PC-9 (cell line): ENCODE results near the gene UNC5C. TPM values are rescaled to one million over a fixed set of nuclear protein-coding genes. Genes with fewer than 3 reads are reported as not detected.

ENCODE experiments used
- BruUV-seq: library from RNA; stranded (reverse); fragments of 400-500 nt; replicated peaks from 2 replicates; lab custom pipeline; 2021; lab: Mats Ljungman, UMichigan
- CTCF ChIA-PET: fragments of 300-600 bp; sonication (Branson Sonifier 250); formaldehyde crosslinking; loops from one replicate; lab custom pipeline; 2022; ENCODE audit warnings: antibody characterized with exemption; lab: Charles Lee
- POLR2A ChIA-PET: fragments of 300-600 bp; sonication (Branson Sonifier 250); formaldehyde crosslinking; loops from one replicate; lab custom pipeline; 2022; ENCODE audit warnings: antibody characterized with exemption; ENCODE audit not compliant: unreplicated experiment; lab: Charles Lee
- DNase-seq, 2 experiments: peaks; one replicate each; pipeline versions ENCODE4 v3.0.0 to v3.0.0-alpha.2; 2015 to 2022; ENCODE audit warnings: mixed read lengths in 1 of 2
- H2AFZ ChIP-seq: fragments of 200-600 bp; sonication (generic); 2 replicates; pipeline ENCODE4 v1.8.1; 2017; ENCODE audit warnings: antibody characterized with exemption
- H3F3A ChIP-seq: fragments of 200-600 bp; sonication (generic); 2 replicates; pipeline ENCODE4 v1.8.1; 2017; ENCODE audit warnings: antibody characterized with exemption, mild to moderate bottlenecking, low read depth; ENCODE audit not compliant: insufficient read depth
- H3K27ac ChIP-seq: fragments of 200-600 bp; sonication (generic); 2 replicates; pipeline ENCODE4 v1.6.1; 2016; ENCODE audit warnings: mixed run types
- H3K27me3 ChIP-seq: fragments of 200-600 bp; sonication (generic); 2 replicates; pipeline ENCODE4 v1.6.1; 2016; ENCODE audit warnings: low read depth, mixed run types; ENCODE audit not compliant: insufficient read depth
- H3K36me3 ChIP-seq: fragments of 200-600 bp; sonication (generic); 2 replicates; pipeline ENCODE4 v1.6.1; 2016; ENCODE audit warnings: low read depth, mixed run types
- H3K4me1 ChIP-seq: fragments of 200-600 bp; sonication (generic); replicated peaks from 2 replicates; pipeline ENCODE4 v1.6.1; 2016; ENCODE audit warnings: mixed run types; ENCODE audit not compliant: insufficient read depth
- H3K4me2 ChIP-seq: fragments of 200-600 bp; sonication (generic); 2 replicates; pipeline ENCODE4 v1.6.1; 2017; ENCODE audit warnings: mixed run types
- H3K4me3 ChIP-seq: fragments of 200-600 bp; sonication (generic); 2 replicates; pipeline ENCODE4 v1.6.1; 2016; ENCODE audit warnings: mixed run types
- H3K79me2 ChIP-seq: fragments of 200-600 bp; sonication (generic); 2 replicates; pipeline ENCODE4 v1.6.1; 2017; ENCODE audit warnings: low read depth, mixed run types
- H3K9me2 ChIP-seq: fragments of 200-600 bp; sonication (generic); 2 replicates; pipeline ENCODE4 v1.8.1; 2017; ENCODE audit warnings: mild to moderate bottlenecking; ENCODE audit not compliant: insufficient read depth
- H3K9me3 ChIP-seq: fragments of 200-600 bp; sonication (generic); 2 replicates; pipeline ENCODE4 v1.8.1; 2016; ENCODE audit warnings: low read depth; ENCODE audit not compliant: insufficient read depth
- H4K20me1 ChIP-seq: fragments of 200-600 bp; sonication (generic); 2 replicates; pipeline ENCODE4 v1.8.1; 2017; ENCODE audit not compliant: insufficient read depth
- EZH2 ChIP-seq: fragments of 200-600 bp; sonication (generic); IDR thresholded peaks from 2 replicates; pipeline ENCODE4 v1.8.0; 2017; ENCODE audit warnings: antibody characterized with exemption, low read depth
- intact Hi-C: fragments of 100-400 bp; cut with micrococcal nuclease; formaldehyde crosslinking; loops from one replicate; pipeline ENCODE4 v1.10.0; 2022; ENCODE audit not compliant: unreplicated experiment
- total RNA-seq: library from RNA; stranded (reverse); gene quantifications from 2 replicates; pipeline ENCODE4 v1.2.3, GENCODE V29; 2021
- TF ChIP-seq, protein P1 (sequence below): fragments of 200-600 bp; sonication (generic); conservative IDR thresholded peaks from 2 replicates; pipeline ENCODE4 v1.6.1; 2017; ENCODE audit warnings: mixed run types, antibody characterized with exemption, mild to moderate bottlenecking, moderate library complexity

Gene UNC5C
- total RNA-seq, 1 experiment from 2014 or later = not detected

DNA sequence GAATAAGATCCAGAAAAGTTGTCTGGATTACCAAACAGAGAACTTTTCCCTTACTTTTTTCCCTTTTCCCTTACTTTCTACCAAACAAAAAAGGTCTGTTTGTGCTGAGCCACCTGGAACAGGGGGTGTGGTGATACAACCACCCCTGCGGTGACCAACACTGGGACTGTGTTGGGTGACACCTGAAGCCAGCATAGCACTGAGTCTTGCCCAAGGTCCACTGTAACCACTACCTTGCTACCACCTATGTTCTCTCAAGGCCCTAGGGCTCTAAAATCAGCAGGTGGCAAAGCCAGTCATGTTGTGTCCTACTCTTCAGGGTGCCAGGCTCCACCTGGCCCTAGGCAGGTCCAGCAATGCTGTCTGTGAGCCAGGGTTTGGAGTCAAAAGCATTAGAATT, 22.8 kb upstream of the UNC5C start:
- BruUV-seq = no TSS peak
- no peaks in the 10 kb centered on the region for H3F3A ChIP-seq
- H3K9me2 ChIP-seq = no peaks in the 10 kb centered on the region
- intact Hi-C loops = no loop called here
- no peaks in the 10 kb centered on the region for H3K79me2 ChIP-seq
- no peak for DNase-seq
- no peak for TF ChIP-seq EZH2
- TF ChIP-seq, protein P1, sequence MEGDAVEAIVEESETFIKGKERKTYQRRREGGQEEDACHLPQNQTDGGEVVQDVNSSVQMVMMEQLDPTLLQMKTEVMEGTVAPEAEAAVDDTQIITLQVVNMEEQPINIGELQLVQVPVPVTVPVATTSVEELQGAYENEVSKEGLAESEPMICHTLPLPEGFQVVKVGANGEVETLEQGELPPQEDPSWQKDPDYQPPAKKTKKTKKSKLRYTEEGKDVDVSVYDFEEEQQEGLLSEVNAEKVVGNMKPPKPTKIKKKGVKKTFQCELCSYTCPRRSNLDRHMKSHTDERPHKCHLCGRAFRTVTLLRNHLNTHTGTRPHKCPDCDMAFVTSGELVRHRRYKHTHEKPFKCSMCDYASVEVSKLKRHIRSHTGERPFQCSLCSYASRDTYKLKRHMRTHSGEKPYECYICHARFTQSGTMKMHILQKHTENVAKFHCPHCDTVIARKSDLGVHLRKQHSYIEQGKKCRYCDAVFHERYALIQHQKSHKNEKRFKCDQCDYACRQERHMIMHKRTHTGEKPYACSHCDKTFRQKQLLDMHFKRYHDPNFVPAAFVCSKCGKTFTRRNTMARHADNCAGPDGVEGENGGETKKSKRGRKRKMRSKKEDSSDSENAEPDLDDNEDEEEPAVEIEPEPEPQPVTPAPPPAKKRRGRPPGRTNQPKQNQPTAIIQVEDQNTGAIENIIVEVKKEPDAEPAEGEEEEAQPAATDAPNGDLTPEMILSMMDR = no peak
- POLR2A ChIA-PET = no interaction called here
- H3K27ac ChIP-seq = no peak overlapping the region
- no peaks in the 10 kb centered on the region for H3K27me3 ChIP-seq
- CTCF ChIA-PET = interaction anchor here (0.7 kb wide), 1 partner anchor 250 kb away, joined by 3 read pairs; no protein-coding TSS in a partner anchor
- no peak overlapping the region for H2AFZ ChIP-seq
- H3K4me2 ChIP-seq = no peak overlapping the region
- H3K36me3 ChIP-seq = no peaks in the 10 kb centered on the region
- H4K20me1 ChIP-seq = no peaks in the 10 kb centered on the region
- no peak overlapping the region for H3K4me3 ChIP-seq
- no peaks in the 10 kb centered on the region for H3K9me3 ChIP-seq
- H3K4me1 ChIP-seq = no peaks in the 10 kb centered on the region

GRCh38 chr4:95563638-95564337, 15.0 kb upstream of the UNC5C start:
- intact Hi-C loops = no loop called here
- POLR2A ChIA-PET = no interaction called here

GRCh38 chr4:95560774-95561173, 12.0 kb upstream of the UNC5C start:
- H3K79me2 ChIP-seq = no peaks in the 10 kb centered on the region
- H4K20me1 ChIP-seq = no peaks in the 10 kb centered on the region
- DNase-seq = no peak
- ChIA-PET CTCF (no interaction called here), POLR2A (no interaction called here)
- H3K4me2 ChIP-seq = no peak overlapping the region
- no peaks in the 10 kb centered on the region for H3F3A ChIP-seq
- H3K36me3 ChIP-seq = no peaks in the 10 kb centered on the region
- H3K9me3 ChIP-seq = no peaks in the 10 kb centered on the region
- no peak overlapping the region for H3K4me3 ChIP-seq
- no peaks in the 10 kb centered on the region; the same call in 1 of the 2 replicates for H3K9me2 ChIP-seq
- H3K27me3 ChIP-seq = no peaks in the 10 kb centered on the region
- H2AFZ ChIP-seq = no peak overlapping the region
- intact Hi-C loops = no loop called here
- no peak overlapping the region for H3K27ac ChIP-seq
- no peaks in the 10 kb centered on the region for H3K4me1 ChIP-seq
- TF ChIP-seq EZH2 = no peak
- TF ChIP-seq, protein P1 = no peak
- BruUV-seq = no TSS peak

More at GRCh38 chr4:95563638-95564337, 15.0 kb upstream of the UNC5C start:
- Histone ChIP-seq H3K27me3 (no peaks in the 10 kb centered on the region), H3K4me2 (no peak overlapping the region), H3K36me3 (no peaks in the 10 kb centered on the region), H3K9me3 (no peaks in the 10 kb centered on the region), H3F3A (no peaks in the 10 kb centered on the region), H2AFZ (no peak overlapping the region), H3K27ac (no peak overlapping the region), H3K4me1 (no peaks in the 10 kb centered on the region), H3K9me2 (no peaks in the 10 kb centered on the region; the same call in 1 of the 2 replicates), H4K20me1 (no peaks in the 10 kb centered on the region), H3K4me3 (no peak overlapping the region), H3K79me2 (no peaks in the 10 kb centered on the region)
- CTCF ChIA-PET = no interaction called here
- TF ChIP-seq EZH2 = no peak
- TF ChIP-seq, protein P1 = no peak
- no peak for DNase-seq
- no TSS peak for BruUV-seq
